SKM-1 (cell line): Measurements from ENCODE around the gene LSM4.

Experiments
- DNase-seq: peaks from one replicate; lab custom pipeline; 2025; ENCODE audit not compliant: unreplicated experiment; lab: John Stamatoyannopoulos, UW

LSM4 gene

DNA sequence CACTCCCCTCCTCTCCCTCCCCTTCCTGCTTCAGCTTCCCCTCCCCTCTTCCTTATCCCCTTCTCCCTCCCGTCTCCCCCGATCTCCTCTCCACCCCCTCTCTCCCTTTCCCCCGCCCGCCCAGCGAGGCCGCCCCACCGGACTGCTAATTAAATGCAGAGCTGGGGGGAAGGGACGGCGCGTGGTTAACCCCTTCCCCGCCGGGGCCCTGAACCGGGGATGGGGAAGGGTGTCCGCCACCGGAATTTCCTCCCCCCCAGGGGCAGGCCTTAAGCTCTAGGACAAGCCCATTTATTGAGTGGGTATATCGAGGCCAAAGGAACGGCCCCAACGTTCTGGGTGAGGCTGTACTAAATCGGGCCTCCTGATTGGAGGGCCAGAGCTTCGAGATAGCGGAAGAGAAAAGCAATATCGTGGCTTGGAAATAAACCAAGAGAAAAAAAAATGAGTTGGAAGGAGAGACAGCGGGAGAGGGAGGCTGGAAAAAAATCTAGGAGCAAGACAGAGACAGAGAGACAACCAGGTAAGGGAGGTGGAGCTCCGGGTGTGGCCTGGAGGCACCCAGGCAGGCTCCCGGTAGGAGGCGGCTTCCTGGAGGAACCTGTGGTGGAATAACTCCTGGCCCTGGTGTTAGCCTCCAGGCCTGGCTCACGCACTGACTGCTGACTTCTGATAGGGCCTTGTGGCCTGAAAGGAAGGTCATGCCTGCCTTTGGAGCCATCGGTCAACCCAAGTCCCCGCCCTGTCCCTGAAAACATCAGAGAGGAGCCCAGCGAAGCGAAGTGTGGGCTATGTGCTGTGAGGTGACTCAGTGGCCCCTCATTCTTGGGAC, 29.9 kb downstream of the LSM4 start:
- DNase-seq, result no peak

DNA sequence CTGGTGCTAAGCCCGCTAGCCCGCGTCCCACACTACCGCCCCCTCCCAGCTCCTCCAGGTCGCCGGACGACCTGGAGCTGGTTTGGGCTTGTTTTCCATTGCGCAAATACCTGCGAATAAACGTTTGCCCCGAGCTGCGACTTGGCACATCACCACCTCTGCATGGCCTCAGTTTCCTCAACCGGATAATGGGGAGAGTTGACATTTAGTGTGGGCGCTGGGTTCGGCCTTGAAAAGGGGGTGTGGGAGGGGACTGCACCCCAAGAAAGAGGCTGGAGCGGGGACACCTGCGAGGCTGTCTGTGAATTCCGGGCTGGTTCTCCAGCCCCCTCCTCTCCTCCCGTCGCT, 30.4 kb downstream of the LSM4 start:
- no peak for DNase-seq

DNA sequence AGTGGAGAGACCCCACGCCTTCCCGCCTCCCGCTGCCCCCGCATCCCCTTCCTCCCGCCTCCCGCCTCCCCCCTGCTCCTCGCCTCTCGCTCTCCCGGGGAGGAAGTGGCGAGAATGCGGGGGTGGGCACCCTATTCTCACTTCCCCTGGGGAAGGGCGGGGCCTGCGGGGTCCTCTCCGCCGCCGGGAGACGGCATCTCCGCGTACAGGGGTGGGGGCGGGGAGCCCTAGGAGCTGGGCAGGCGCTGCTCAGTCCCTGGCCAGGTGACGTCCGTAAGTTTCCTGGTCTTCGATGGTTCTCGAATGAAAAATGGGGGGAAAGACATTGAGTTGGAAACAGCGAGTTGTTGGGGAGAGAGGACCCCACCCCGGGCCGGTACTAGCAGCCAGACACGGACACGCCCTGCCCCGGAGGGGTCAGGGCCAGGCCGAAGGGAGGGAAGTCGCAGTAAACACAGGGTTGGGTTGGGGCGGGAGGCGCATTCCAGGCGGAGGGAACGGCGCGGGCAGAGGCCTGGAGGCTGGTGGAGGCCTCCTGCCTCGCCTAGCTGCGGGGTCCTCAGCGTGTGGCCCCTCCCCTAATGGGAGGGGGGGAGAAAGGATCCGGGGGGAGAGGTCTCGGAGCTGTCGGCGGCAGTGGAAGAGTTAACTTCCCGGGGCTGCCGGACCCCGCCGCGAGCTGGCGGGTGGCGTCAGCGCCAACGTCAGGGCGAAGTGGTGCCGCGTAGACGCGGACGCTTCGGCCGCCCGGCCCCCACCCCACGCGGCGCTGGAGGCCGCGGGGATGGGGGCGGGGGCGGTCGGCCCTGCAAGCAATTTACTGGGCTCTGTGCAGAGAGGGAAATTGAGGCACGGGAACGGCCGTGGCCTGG, 31.1 kb downstream of the LSM4 start:
- DNase-seq, result peak; percentile 87

GRCh38 chr19:18291019-18291524, 31.8 kb downstream of the LSM4 start:
- DNase-seq, result no peak

GRCh38 chr19:18290302-18291018, 32.4 kb downstream of the LSM4 start:
- no peak for DNase-seq

DNA sequence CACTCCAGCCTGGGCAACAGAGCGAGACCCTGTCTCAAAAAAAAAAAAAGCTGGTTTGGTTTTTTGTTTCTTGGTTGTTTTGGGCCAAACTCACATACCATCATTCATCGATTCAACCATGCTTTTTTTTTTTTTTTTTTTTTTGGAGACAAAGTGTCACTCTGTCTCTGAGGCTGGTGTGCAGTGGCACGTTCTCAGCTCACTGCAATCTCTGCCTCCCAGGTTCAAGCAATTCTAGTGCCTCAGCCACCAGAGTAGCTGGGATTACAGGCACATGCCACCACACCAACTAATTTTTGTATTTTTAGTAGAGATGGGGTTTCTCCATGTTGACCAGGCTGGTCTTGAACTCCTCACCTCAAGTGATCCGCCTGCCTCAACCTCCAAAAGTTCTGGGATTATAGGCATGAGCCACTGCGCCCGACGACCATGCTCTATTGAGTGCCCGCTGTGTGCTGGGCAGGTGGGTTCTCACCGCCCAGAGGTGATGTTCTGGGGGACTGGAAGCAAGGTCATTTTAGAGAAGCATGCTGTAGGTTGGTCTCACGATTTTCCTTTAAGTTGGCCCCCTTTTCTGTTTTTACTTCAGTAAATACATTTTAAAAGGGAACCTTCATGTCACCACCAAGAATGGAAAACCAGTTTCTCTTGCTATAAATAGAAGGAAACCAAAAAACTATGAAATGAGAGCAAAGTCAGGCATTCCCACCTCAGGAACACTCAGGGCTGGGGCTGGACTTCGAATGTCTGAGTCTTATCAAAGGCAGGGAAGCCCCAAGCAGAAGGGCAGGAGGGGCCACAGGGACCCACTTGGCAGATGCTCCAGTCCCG, 33.2 kb downstream of the LSM4 start:
- DNase-seq, result no peak

- no peak for DNase-seq
Observed at GRCh38 chr19:18287836-18288772, 34.8 kb downstream of the LSM4 start.

DNA sequence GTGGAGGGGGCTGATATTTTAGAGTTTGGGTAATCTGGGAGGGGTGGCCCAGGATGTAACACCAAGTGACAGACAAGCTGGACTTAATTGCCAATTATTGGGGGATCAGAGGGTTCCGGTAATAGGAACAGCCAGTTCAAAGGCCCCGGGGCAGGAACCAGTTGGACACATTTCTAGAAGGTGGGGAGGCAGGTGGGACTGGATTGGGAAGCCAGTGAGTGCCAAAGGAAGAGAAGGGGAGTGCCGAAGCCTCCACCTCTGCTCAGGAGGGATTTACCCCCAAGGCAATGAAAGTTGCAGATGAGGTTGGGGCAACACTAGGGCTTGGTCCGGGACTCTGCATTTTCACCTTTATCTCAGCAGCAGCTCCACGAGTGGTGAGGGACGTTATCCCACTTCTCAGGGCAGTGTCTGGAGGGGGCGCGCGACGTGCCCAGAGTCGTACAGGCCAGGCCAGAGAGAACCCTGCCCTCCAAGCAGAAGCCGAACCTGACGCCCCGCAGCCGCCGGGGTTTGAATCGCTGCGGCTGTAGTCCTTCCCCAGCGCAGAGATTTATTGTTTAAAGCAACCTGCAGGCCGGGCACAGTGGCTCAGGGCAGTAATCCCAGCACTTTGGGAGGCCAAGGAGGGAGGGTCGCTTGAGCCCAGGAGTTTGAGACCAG, 35.8 kb downstream of the LSM4 start:
- DNase-seq, result no peak

DNA sequence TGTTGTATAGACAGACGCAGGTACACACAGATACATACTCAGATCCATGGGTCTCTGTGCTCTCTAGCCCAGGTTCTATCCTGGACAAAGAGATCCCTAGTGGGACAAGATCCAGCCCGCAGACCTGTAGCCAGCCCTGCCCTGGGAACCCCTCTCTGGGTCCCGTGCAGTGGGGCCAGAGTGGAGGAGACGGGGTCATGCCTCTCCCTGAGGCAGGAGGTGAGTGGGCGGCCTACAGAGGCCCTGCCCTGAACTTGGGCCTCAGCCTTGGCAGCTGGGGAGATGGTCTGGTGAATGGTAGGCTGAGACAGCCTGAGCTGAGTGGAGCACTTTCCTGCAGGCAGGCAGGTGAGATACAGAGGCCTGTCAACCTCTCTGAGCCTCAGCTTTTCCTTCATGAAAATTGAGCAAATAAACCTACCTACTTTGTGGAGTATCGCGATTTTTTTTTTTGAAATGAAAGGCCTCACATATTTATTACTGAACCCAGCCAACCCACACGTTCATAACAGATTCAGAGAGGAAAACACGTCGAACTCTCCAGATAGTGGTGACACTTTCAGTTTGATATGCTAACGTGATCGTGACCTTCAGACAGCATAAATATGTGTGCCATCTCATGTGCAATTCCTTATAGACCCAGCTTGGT, 38.0 kb downstream of the LSM4 start:
- no peak for DNase-seq

GRCh38 chr19:18283338-18283737, 39.5 kb downstream of the LSM4 start:
- DNase-seq, result no peak

DNA sequence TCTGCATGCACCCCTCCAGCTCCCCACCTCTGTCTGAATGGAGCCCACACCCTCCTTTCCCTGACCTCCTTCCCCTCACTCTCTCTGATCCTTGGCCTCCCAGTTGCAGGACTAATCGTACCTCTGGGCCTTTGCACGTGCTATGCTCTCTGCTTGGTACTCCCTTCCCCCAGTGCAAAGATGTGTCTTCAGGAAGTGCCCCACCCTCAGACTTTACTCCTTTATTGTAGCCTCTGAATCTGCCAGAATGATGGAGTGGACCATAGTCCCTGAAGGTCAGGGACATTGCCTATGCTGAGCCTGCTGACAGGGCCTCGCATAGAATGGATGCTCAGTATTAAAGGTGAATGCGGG, 40.1 kb downstream of the LSM4 start:
- DNase-seq, result no peak

GRCh38 chr19:18282021-18282787, 40.7 kb downstream of the LSM4 start:
- no peak for DNase-seq

DNA sequence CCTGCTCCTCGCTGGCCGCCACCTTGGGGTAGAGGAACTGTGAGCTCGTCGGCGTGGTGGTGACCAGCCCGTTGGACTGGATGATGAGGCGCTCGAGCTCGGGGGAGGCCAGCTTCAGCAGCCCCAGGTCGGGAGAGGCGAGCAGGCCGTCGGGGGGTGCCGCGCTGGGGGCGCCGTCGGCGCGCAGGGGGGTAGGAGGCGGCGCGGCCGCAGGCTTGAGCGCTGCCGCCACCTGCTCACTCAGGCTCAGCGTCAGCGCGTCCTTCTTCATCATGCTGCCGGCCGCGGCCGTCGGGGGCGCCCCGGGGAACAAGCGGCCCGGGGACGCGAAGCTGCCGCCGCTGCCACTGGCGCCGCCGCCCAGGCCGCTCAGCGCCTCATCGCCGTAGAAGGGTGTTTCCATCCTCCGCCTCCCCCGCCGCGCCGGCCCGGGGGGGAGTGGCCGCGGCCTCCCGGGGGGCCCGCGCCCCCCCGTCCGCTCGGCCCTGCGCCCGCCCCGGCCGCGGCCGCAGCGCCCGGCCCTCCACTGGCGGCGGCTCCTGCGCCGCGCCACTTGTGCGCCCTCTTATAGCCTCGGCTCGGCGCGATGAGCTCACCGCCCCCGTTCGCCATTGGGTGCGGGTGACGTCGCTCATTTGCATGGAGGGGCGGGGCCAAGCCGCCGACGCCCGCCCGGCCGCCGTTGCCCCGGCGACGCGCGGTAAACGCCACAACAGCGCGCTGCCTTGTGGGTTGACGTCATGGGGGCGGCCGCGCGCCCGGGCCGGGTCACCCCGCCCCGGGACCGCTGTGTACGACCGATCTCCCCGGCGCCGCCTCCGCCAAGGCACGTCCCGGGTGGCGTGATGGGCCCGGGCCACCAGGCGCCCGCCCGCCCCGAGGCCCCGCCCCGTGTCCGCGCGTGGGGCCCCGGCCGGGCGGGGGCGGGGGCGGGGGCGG, 41.5 kb downstream of the LSM4 start, which contains the start of gene JUND:
JUND (minus strand) TSS at position 541 of the 939 bp plus-strand sequence; CDS start at position 403, 138 bp downstream.
- peak; percentile 90 for DNase-seq

DNA sequence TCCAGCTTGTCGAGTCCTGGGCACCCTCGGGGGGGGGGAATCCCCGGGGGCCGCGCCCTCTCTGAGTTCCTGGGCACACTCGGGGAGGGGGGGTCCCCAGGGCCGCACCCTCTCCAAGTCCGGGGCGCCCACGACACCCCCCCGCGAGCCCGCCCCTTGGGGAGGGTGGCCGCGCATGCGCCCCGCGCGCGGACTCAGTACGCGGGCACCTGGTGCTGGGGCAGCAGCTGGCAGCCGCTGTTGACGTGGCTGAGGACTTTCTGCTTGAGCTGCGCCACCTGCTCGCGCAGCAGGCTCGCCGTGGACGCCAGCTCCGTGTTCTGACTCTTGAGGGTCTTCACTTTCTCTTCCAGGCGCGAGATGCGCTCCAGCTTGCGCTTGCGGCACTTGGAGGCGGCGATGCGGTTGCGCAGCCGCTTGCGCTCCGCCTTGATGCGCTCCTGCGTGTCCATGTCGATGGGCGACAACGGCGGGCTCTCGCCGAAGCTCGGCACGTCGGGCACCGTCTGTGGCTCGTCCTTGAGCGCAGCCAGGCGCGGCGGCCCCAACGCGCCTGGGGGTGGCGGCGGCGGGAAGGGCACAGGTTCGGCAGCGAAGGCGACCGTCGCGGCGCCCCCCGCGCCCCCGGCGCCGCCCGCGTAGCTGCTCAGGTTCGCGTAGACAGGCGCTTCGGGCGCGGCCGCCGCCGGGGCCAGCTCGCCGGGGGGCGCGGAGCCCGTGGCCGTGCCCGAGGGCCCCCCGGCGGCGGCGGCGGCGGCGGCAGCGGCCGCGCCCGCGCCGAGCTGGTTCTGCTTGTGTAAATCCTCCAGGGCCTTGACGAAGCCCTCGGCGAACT, 42.4 kb downstream of the LSM4 start:
- DNase-seq, result no peak

DNA sequence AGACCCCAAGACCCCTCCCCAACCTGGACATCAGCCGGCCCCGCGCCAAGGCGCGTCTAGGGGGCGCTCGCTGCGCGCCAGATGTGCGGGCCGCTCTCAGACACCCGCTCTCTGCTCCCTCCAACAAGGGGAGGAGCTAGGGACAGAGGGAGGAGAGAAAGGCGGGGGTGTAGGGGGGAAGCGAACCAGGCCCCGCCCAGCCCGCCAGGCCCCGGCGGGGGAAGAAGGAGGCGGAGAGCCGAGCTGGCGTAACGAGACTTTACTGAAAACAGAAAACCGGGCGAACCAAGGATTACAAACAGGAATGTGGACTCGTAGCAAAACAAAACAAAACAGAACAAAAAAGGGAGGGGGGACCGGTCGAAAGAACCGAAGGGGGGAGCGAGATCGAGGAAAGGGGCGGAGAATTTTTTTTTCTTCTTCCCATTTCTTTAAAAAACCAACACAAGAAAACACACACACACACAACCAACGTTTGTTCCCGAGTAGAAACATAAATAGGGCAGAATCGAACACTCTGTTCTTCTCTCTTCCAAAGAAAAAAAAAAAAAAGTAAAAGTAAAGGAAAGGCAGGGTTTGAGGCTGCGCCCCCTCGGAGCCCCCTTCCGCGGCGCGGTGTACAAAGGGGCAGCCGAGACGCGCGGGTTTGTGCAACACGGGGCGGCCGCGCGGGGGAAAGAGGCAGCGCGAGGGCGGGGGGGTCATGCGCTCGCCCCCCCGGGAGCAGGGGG, 43.2 kb downstream of the LSM4 start:
- peak; percentile 96 for DNase-seq
